NCI-H510A (cell line): ENCODE data around the gene CLK4.
A peak's percentile ranks its signal among the peaks of the same experiment; 100 is the strongest.

Source experiments
- DNase-seq: peaks from one replicate; lab custom pipeline; 2025; lab: John Stamatoyannopoulos, UW

Gene CLK4

DNA sequence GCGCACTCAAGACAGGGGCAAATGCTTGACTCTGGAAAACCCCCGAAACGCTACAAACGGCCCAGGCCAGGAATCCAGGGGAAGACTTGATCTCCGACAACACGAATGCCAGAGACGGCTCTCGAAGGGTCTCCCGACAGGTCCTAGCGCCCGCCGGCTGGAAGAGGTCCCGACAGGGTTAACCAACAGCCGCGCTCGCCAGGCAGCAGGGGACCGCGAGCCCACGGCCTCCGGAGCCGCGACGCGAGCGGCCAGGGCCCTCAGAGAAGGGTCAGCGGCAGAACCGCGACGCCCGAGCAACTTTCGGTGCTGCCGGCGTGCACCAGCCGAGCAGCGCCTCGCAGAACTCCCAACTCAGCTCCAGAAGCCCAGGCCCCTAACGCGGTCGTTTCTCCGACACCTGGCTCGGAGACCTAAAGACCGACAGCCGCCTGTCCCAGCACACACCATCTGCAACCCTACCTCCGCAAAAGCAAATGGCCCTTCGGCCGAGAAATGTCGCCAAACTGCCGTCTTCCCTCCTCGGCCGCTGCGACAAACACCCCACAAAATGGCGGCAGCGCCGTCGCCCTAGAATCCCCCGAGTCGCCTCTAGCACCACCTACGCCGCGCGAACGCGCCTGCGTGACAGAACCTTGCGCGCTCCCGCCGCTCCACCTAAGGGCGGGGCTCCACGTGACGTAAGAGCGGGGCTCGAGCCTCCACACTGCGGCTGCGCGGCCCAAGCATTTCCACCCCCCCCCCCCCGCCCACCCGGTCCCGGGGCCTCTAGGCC, at the start of gene CLK4:
Gene CLK4 (minus strand): TSS at position 567 of the 775 bp plus-strand sequence. CDS start 3,634 bp downstream, outside the sequence.
- peak; percentile 71 for DNase-seq

DNA sequence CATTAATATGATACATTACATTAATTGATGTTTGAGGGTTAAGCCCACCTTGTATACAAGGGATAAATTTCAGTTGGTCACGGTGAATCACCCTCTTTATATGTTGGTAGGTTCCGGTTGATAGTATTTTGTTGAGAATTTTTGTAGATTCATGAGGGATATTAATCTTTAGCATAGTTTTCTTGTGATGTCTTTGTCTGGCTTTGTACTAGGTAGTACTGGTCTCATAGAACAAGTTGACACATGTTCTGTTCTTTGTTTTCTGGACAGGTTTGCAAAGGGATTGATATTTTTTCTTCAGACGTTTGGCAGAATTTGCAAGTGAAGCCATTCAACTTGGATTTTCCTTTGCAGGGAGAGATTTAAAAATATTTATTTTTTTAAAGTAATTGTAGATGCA, 49.1 kb upstream of the CLK4 start:
- DNase-seq = no peak

DNA sequence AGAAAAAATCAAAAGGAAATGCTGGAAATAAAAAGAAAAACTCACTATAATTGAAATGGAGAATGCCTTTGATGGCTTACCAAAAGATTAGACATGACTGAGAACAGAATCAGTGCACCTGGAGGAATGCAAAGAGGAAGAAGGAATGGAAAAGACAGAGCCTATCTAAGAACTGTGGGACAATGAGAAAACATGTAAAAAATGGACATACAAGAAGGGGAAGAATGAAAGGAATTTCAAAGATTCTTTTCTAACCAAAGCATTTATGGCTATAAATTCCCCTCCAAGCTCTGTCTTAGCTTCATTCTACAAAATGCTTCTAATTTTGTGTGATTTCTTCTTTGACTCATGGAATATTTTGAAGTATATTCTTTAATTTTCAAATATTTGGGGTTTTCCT, 47.5 kb upstream of the CLK4 start:
- no peak for DNase-seq

DNA sequence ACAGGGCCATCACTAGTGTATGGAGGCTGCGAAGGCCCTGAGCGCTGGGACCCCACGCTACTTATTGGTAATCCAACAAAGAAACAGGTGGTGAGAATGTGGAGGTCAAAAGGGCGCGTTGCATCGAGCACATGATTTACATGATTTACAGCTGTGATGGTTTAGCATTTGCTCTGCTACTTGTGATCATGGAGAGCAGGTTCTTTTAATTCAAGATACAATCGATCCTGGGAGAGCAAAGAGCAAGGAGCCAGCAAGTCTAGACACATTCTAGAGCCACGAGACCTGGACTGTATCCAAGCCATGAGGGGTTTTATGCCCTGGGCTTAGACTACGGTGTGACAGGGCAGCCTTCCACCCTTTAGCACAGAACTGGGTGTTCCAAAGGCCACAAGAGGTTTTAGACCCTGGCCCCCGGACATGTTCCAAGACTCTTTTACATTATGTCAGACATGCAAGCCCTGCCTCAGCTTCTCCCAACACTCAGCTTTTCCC, 47.0 kb upstream of the CLK4 start:
- DNase-seq = no peak

DNA sequence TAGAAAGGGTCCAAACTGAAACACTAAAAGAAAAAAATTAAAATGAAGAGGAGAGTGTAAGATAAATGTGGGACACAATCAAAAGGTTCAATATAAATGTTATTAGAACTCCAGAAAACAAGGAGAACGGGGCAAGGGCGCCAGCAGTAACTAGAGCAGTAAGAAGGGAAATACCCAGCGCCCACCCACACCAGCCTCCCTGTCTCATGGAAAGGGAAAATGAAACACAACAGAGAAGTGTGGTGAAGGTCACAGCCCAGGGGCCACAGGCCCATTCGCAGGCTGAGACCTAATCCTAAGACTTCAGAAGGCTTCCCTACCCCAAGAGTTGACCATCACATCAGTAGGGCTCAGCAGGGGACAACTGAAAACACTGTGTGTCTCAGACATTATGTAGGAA, 45.8 kb upstream of the CLK4 start:
- DNase-seq = no peak

DNA sequence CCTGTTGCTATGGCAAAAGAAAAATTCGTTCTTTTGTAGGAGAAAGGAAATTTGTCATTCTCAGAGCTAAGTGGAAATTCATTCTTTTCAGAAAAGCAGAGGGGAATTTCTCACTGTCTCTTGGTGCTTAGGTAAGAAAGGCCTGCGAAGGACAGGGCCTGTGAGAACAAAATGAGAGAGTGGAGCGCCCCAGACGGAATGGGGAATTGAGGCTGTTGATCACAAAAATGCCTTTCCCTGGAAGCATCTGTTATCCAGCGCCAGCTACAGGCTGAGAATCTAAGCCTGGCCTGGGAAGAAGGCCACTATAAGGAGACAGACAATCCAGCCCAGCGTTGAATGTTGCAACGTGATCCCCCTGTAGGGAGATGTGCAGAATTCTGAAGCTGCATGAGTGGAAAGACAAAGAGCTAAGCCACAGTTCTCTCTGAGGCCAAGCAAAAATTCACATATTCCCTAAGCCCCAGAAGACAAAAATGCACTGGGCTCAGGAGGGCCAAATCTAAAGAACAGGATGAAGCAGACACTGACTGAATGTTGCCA, 44.8 kb upstream of the CLK4 start:
- DNase-seq = no peak

DNA sequence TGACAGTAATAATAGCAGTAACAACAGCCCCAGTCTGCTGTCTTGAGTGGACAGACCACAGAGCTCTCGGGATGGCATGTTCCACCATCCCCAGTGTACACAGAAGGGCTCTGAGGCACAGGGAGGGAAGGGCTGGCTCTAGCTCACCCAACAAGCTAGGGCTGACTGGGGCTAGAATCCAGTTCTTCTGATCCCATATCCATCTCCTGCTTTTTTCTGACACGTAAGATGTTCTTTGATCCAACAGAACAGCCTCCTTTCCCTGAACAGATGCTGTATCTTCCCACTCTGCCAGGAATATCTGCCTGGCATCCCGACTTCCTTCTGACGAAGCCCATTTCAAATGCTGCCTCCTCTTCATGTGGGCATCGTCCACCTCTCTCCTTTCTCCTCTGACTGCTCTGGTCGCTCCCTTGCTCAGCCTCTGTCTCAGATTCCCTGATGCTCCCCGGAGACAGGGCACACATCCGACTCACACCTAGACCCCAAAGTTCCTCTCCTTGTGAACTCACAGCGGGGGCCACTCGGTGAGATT, 43.6 kb upstream of the CLK4 start:
- no peak for DNase-seq

DNA sequence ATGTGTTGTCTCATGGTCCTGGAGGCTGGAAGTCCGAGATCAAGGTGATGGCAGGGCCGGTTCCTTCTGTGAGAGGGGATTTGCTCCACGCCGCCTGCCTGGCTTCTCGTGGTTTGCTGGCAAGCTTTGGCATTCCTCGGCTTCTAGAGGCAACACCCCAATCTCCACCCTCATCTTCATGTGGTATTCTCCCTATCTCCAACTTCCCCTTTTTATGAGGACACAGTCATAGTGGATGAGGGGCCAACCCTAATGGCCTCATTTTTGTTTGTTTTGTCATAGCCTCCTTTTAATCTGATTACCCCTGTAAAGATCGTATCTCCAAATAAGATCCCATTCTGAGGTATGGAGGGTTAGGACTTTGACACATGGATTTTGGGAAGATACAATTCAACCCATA, 41.7 kb upstream of the CLK4 start:
- DNase-seq = no peak

DNA sequence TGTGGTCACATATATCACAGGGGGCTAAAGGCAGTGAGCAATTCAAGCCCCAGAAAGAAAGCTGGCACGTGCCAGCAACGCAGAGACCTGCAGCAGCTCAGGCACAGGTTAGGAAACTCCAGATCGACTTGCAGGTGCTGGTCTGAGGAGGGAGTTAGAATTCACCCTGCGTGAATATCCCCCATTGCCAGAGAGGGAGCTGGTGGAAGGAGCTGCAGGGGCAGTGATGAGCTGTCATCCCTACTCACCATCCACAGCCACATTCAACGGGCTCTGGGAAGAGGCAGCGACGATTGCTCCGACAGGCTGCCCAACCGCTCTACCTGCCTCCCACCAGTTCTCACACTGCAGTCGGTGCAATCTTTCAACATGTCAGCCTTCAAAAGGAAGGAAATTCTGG, 40.8 kb upstream of the CLK4 start:
- no peak for DNase-seq

DNA sequence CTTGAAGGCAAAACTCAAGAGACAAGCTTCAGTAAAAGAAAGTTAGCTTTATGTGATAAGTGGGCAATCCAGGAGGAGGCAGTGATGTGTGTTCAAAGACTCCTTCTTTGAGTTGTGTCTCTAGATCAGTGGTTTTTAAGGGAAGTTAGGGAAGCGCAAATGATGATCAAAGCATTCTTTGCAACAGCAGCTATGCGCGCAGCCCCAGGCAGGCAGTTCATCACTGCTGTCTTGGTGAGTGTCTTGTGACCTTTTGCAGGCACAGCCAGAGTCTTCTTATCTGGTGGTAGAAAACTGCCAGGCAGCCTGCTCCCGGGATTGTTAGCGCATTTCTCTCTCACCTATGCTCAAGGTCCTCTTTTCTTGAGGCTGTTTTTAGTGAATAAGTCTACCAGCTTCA, 40.3 kb upstream of the CLK4 start:
- DNase-seq = no peak

DNA sequence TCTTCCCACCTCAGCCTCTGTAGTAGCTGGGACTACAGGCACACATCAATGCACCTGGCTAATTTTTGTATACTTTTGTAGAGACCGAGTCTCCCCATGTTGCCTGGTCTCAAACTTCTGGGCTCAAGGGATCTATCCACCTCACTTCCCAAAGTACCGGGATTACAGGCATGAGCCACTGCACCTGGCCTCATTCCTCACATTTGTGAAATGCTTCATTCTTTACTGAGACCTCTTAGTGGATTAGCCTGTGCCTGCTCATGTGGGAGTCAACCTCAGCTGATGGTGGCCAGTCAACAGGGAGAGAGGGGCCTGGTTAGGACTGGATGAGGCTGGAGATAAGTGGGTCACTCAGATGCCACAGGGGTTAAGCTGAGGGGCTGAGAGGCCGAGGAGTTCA, 37.3 kb upstream of the CLK4 start:
- no peak for DNase-seq

DNA sequence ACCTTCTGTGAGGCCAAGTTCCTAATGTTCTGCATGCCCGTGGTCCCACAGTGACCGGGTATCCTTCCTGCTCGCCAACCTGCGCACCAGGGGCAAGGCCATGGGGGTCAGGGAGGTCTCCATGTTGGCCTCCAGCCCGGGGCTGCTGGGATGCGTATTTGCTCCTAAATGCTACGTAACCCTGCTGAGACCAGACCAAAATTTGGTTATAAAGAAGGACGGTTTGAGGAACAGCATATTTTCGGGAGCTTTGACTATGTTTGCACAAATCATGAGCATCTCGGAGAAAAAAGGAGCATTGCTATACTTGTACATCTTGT, 35.7 kb upstream of the CLK4 start:
- DNase-seq = no peak

DNA sequence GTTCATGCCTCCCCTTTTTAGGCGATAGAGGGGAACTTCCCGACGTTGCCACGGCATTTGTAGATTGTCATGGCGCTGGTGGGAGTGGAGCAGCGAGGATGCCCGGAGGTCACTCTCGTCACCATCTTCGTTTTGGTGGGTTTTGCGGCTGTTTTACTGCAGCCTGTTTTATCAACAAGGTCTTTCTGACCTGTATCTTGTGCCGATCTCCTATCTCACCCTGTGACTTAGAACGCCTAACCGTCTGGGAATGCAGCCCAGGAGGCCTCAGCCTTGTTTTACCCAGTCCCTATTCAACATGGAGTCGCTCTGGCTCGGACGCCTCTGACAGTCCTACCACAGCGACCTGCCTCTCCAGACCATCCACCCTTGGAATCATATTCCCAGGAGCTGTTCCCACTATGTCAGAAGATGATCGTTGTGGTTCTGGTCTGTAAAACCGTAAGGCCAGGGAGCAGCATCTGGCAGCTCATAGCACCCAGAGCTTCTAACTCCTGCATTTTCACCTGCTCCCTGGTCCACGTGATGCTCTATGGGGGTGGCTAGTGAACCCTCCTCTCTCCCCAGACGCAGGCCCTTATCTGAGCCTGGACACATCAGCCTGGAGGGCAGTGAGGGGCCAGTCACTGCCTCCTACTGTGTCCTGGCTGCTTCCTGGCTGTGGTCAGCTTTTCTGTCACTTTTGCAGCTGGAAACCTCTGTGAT, 35.1 kb upstream of the CLK4 start:
- DNase-seq = no peak

DNA sequence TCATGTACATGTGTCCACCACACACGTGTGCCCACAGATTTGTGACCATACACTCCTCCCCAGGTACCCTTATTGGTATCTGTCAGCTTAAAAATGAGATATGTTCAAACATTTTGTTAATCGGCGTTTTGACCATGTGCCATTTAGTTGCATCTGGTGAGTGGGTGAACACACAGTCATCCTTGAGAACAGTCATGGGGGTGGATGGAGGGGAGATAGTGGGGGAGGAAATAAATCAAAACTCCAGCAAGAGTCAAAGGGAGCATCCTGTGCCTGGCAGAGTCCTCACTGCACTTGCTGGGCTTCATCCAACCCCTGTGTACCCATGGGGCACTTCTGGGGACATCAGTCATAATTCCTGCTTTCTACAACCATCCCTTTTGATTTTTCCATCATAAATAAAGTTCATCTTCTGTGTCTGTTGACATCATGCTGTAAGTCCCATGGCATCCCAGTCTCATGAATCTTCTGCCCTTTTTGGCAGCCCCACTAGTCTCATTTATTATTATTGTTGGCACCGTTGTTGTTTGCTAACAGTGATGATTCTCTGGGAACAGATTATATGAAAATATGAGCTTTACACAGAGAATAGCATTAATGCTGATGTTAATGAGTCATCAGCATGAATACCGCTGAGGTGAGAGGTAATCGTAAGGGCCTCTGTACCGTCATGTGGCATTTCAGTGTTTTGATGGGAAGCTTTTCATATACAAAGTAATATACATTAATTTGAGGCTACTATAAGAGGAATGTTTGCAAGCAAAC, 24.4 kb upstream of the CLK4 start:
- no peak for DNase-seq

DNA sequence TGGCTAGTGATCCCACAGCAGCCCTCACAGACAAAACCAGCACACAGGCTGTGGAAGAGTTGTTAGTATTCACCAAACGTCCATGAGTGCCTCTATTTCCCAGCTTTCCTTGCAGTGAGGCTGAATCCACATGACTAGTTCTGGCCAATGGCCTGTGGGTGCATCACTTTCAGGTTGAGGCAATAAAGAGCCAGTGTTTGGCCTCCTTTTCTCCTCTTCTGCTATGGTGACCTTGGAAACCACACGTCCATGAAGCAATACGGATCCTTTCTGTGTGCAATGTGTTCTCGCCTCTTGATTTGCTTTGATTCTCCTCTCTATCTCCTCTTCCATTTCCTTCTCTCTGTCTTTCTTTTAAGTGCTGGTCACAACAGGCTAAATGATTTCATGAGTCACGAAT, 23.4 kb upstream of the CLK4 start:
- no peak for DNase-seq

DNA sequence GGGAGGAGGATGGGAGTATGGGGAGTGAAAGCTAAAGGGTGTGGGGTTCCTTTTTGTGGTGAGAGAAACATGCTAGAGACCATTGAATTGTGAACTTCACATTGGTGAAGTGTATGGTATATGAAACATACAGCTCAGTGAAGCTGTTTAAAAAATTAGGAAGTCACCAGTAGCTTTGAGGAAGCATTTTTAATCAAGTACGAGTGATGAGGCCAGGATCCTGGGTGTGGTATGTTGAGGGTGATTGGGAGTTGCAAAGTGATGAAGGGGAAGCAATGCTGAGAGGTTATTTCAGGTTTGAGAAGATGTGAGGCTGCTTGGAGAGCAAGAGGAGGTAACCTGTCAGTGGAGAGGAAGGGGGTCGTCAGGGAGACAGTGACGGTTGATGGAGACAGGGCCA, 22.7 kb upstream of the CLK4 start:
- no peak for DNase-seq

DNA sequence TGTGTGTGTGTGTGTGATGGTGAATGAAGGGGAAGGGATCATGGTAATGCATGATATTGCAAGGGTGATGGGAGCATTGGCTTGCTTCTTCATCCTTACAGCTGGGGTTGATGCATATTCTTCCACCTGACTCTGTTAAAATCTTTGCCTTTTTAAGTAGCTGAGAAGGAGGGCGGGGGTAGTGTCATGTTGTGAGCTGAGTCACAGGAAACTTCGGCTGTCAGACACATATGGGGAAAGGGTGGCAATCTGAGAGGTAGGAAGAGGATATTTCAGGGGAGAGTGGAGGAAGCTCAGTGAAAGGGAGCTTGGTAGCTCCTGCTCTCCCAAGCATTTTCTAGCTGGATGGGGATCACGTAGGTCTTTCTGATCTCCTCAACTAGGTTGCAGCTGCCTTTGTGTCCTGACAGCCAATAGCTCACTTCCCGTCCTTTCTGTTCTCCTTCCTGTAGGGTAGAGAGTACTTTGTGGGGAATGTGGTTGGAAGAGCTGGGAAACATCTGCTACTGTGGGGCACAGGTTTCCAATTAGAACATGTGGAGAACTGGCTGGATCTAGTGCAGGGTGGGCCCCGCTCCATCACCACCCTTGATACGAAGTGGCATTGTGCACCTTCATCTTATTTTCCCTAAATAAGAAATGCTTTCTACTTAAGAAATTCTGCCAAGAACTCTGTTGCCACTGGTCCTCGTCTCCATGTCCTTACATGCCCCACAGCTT, 18.1 kb upstream of the CLK4 start:
- DNase-seq = no peak

DNA sequence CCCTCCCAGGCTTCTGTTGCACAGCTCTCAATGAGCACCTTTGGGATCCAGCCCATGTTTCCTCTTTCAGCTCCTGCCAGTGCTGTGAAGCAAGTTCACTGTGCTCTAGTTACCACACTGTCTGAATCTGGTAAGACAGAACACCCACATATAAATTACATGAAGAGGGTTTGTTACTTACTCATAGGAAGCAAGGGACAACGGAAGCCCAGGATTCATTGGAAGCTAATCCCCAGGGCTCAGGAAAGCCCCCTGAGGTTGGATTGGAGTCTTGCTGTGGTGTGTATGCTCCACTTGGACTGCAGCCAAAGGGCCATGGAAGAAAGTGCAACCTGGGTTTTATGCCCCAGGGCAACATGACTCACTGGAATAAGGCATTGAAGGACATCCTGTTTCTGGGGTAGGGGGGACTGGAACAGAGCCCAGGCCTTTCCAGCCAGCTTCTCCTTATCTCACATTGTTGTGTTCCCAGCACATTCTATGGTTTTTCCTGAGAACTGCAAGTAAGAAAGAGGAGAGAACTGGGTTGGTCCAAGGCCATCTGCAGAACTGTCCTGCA, 15.6 kb upstream of the CLK4 start:
- no peak for DNase-seq

DNA sequence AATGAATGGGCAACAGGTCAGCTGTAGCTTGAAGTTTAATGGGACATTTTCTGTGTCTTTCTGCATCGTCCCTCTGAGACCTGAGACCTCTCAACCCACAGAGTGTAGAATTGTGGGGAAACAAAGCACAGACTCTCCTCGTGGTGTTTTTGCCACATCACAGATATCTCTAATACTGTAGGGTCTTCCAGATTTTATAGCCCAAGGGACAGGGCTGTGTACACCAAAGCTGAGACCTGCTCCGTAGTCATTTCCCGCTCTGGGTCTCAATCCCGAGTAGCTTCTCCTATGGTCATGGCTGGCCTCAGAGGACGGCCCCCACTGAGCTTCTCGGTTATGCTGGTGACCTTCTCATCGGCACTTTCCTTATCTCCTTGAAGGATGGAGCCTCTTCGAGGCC, 14.9 kb upstream of the CLK4 start:
- no peak for DNase-seq

DNA sequence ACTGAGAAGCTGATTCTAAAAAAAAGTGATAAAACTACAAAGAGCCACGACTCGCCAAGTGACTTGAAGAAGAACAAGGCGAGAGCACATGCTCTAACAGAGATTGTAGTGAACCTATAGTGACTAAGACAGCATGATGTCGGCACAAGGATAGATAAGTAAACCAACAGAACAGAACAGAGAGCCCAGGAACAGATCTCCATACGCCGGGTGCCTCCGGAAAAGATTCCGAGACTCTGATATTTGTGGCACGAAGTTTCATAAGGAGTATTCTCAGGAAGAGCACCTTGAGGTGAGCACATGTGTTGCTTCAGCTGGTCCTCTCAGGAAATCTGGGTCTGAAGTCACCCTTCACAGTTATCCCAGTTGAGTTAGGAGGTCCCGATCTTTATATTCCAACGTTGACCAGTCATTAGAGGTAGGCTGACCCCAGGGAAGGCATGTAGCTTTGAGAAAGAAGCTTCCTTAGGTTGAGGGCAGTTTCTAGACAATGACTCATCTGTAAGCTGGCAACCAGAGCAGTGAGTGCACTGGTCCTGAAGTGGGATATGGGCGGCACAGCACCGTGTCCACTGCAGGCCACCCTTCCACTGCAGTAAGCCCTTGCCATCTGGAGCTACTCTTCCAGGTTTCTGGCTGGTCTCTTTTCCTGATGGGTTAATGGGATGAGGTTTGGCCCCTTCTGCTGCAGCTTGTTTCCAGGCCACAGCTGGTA, 13.6 kb upstream of the CLK4 start:
- DNase-seq = no peak
